Cerebellar cortex (tissue), 1 donor: ENCODE data around the gene SALL4.
"Not testable (repeated sequence)": the region's sequence is repeated elsewhere in the genome, so short reads cannot be mapped to it uniquely, and the experiment has no call there.

Experiments used
- DNase-seq: peaks from one replicate; pipeline ENCODE4 v3.0.0-alpha.2; 2015; ENCODE audit warnings: low spot score

Gene SALL4

GRCh38 chr20:51802170-51802751, at the start of gene SALL4:
TSS of gene SALL4 (minus strand) at chr20:51802521. CDS start at chr20:51802408, 113 bp downstream.
- DNase-seq, result peak; percentile 91

- DNase-seq, result no peak
These were observed 46.0 kb upstream of the SALL4 start for GRCh38 chr20:51848346-51848745.

- DNase-seq, result peak; percentile 81
These were observed 38.5 kb upstream of the SALL4 start for GRCh38 chr20:51840865-51841264.

GRCh38 chr20:51837876-51838420, 35.6 kb upstream of the SALL4 start:
- DNase-seq, result no peak

GRCh38 chr20:51837436-51837835, 35.1 kb upstream of the SALL4 start:
- DNase-seq, result no peak

GRCh38 chr20:51833326-51833725, 31.0 kb upstream of the SALL4 start:
- no peak for DNase-seq

- DNase-seq, result no peak
These were observed 30.0 kb upstream of the SALL4 start for GRCh38 chr20:51832276-51832675.

- DNase-seq, result no peak
These were observed 29.5 kb upstream of the SALL4 start for GRCh38 chr20:51831866-51832265.

- DNase-seq, result no peak
These were observed 28.2 kb upstream of the SALL4 start for GRCh38 chr20:51830538-51830937.

- DNase-seq, result no peak
These were observed 26.4 kb upstream of the SALL4 start for GRCh38 chr20:51828762-51829161.

GRCh38 chr20:51826372-51826771, 24.1 kb upstream of the SALL4 start:
- DNase-seq, result no peak

- DNase-seq, result no peak
These were observed 16.2 kb upstream of the SALL4 start for GRCh38 chr20:51818479-51819008.

- not testable (repeated sequence) for DNase-seq
These were observed 14.5 kb upstream of the SALL4 start for GRCh38 chr20:51816856-51817255.

GRCh38 chr20:51815383-51816076, 13.2 kb upstream of the SALL4 start:
- DNase-seq, result no peak

- no peak for DNase-seq
These were observed 10.5 kb upstream of the SALL4 start for GRCh38 chr20:51812861-51813260.

GRCh38 chr20:51811514-51812128, 9.3 kb upstream of the SALL4 start:
- DNase-seq, result no peak

- no peak for DNase-seq
These were observed 8.7 kb upstream of the SALL4 start for GRCh38 chr20:51811042-51811355.

GRCh38 chr20:51810155-51811041, 8.1 kb upstream of the SALL4 start:
- peak; percentile 44 for DNase-seq

- DNase-seq, result no peak
These were observed 5.5 kb upstream of the SALL4 start for GRCh38 chr20:51807720-51808250.

- peak; percentile 44 for DNase-seq
These were observed 2.4 kb upstream of the SALL4 start for GRCh38 chr20:51804754-51805153.

- no peak for DNase-seq
These were observed 980 bp upstream of the SALL4 start for GRCh38 chr20:51803148-51803854.
